HPDE6-E6E7 (cell line): ENCODE measurements around the gene ZNF138.

ENCODE experiments used
- DNase-seq: peaks from one replicate; pipeline ENCODE4 v3.0.0; 2011; ENCODE audit warnings: missing footprints; ENCODE audit errors: extremely low spot score

The ZNF138 gene

GRCh38 chr7:64875658-64876406 lies 81.6 kb downstream of the ZNF138 start:
- DNase-seq = no peak

DNA sequence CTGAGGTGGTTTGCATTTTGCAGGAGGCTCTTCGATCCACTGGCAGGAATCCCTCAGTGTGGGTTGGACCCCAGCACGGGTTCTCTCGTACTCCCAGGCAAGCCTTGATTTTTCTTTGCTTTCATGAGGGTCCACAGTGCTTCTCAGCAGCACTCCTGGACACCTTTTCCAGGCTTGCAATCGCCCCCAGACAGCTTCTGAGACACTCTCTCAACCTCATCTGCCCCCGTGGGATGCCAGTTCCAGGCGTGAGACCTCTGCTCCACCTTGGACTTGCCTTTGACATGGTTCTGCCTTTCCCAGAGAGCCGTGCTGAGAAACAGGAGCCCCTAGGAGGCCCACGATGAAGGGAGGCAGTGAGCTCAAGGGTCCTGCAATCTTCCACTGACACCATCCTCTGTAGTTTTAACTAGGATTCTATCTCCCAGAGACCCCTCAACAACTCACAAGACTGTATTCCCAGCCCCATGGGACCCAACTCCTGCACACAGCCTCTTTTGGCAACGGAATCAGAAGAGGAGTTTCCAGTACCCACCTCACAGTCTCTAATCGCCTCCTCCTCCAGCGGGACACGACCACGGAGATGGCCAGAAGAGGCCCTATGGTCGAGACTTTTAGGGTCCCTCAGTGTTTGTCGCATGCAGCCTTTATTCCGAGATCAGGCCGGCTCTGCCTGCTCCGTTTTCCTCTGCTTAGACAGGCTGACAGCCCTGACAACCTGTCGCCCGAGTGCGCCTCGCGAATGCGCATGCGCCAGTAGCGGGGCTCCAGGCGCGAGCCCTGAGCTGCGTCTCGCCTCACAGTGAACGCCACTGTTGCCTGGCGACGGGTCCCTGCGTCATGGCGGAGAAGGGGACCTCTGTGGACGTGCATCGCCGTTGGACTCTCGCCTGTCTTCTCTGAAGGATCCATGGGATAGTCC lies 82.8 kb downstream of the ZNF138 start:
- DNase-seq = no peak

DNA sequence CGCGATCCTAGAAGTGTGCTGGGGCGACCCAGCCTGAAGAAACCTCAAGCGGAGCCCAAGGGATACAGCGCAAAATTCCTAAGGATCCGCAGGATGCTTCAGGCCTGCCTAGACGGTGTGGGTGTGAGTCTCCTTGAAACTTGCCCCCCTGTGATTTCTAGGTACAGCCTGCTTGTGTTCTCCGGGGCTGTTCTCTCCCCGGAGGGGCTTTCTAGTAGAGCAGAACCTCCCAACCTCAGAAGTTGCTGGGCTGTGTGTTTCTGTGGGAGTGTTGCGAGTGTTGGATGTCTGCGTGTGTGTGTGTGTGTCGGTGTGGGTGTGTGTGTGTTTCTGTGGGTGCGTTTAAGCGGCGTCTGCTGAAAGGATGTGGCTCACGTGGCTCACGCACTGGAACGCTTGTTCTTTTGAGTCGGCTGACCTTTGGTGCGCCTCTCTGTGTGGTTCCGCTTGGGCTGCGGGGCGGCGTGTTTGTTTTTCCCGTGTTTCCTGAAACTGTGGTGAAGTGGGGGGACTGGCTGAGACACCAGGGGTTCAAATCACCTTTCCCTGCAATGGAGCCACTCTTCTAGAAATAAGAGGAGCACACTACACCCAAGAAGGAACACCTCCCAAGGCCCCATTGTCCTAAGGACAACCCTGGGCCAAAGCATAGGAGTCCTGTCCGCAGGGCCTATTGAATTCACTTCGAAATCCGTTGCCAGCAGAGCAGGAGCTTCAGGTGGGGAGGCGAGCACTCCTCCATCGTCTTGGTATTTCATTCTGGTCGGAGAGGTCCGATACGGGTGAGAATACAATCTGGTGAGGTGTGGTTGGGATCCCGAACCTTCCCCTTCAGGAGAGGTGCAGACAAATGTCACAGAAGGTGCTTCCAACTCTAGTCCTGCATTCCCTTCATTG lies 83.7 kb downstream of the ZNF138 start:
- no peak for DNase-seq

- DNase-seq = no peak
Observed at GRCh38 chr7:64878684-64879083, 84.5 kb downstream of the ZNF138 start.

GRCh38 chr7:64879086-64879730 lies 85.0 kb downstream of the ZNF138 start:
- DNase-seq = no peak

- DNase-seq = no peak
Observed at GRCh38 chr7:64879800-64880199, 85.6 kb downstream of the ZNF138 start.

- DNase-seq = no peak
Observed at GRCh38 chr7:64880322-64881297, 86.4 kb downstream of the ZNF138 start.

GRCh38 chr7:64881461-64882287 lies 87.4 kb downstream of the ZNF138 start:
- no peak for DNase-seq

DNA sequence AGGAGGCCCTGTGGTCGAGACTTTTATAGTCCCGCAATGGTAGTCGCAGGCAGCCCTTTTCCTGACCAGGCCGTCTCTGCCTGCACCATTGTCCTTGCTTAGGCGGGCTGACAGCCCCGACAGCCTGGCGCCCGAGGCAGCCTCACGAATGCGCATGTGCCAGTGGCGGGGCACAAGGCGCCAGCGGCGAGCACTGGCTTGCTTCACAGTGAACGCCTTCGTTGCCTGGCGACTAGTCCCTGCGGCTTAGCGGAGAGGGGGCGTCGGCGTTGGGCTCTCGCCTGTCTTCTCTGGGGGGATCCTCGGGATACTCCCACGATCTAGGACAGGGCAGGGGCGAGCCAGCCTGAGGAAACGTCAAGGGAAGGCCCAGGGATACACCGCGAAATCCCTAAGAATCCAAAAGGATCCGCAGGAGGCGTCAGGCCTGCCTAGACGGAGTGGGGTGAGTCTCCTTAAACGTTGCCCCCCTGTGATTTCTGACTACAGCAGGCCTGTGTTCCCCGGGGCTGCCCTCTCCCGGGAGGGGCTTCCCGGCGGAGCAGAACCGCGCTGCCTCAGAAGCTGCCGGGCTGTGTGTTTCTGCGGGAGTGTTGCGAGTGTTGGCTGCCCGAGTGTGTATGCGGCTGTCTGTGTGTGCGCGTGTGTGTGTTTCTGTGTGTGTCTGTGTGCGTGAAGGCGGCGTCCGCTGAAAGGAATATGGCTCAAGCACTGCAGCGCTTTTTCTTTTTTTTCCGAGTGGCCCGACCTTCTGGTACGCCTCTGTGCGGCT lies 88.3 kb downstream of the ZNF138 start:
- peak; percentile 52 for DNase-seq
